Nephron progenitor cell (in vitro differentiated cells): ENCODE data around the gene DIP2C.

ENCODE experiments used
- DNase-seq: peaks from one replicate; pipeline ENCODE4 v3.0.0; 2021
- H3K27ac Mint-ChIP-seq: 2 replicates; pipeline ENCODE4 v1.8.0; 2021; ENCODE audit warnings: mild to moderate bottlenecking, moderate library complexity, mixed read lengths
- H3K27me3 Mint-ChIP-seq: 2 replicates; pipeline ENCODE4 v1.8.0; 2021; ENCODE audit warnings: mild to moderate bottlenecking, low read depth, mixed read lengths; ENCODE audit not compliant: poor library complexity
- H3K36me3 Mint-ChIP-seq: 2 replicates; pipeline ENCODE4 v1.8.0; 2021; ENCODE audit warnings: low read depth, mixed read lengths
- H3K4me1 Mint-ChIP-seq: 2 replicates; pipeline ENCODE4 v1.8.0; 2021; ENCODE audit warnings: mixed read lengths
- H3K4me3 Mint-ChIP-seq: 2 replicates; pipeline ENCODE4 v1.8.0; 2021; ENCODE audit warnings: mild to moderate bottlenecking, moderate library complexity, mixed read lengths
- H3K9me3 Mint-ChIP-seq: 2 replicates; pipeline ENCODE4 v1.8.0; 2021; ENCODE audit warnings: mild to moderate bottlenecking, moderate library complexity, mixed read lengths
- TF ChIP-seq, protein P1 (sequence below): fragments of 200-600 bp; sonication (generic); IDR thresholded peaks from 2 replicates; pipeline ENCODE4 v1.5.0; 2021; ENCODE audit warnings: antibody characterized with exemption

The DIP2C gene

DNA sequence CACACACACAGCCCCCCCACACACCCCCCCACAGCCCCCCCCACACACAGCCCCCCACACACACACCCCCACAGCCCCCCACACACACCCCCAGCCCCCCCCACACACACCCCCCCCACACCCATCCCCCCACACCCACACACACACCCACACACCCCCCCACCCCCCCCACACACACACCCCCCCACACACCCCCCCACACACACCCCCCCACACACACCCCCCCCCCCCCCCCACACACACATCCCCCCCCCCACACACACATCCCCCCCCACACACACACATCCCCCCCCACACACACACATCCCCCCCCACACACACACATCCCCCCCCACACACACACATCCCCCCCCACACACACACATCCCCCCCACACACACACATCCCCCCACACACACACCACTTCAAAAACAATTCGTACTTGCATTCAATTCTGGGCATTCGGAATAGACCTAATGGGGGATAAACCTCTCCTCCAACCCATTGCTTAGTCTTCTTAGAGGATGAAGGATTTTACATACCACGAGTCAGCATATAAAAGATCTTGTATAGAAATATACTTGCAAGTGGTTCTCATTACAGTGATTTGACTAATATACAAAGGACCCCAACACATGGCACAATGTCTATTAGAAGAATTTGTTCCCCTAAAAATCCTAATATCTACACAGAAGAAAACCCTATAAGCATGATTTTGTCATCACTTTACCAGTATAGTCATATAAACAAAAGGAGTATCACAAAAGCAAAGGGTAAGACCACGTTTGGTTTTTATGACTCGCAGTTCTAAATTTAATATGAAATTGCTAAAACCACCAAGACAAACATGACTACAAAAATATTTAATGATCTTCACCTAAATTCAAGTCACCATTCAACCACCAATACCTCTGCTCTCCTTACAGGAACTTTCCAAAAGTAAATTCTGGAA lies 80.9 kb downstream of the DIP2C start:
- TF ChIP-seq, protein P1, sequence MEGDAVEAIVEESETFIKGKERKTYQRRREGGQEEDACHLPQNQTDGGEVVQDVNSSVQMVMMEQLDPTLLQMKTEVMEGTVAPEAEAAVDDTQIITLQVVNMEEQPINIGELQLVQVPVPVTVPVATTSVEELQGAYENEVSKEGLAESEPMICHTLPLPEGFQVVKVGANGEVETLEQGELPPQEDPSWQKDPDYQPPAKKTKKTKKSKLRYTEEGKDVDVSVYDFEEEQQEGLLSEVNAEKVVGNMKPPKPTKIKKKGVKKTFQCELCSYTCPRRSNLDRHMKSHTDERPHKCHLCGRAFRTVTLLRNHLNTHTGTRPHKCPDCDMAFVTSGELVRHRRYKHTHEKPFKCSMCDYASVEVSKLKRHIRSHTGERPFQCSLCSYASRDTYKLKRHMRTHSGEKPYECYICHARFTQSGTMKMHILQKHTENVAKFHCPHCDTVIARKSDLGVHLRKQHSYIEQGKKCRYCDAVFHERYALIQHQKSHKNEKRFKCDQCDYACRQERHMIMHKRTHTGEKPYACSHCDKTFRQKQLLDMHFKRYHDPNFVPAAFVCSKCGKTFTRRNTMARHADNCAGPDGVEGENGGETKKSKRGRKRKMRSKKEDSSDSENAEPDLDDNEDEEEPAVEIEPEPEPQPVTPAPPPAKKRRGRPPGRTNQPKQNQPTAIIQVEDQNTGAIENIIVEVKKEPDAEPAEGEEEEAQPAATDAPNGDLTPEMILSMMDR: no peak
- Mint-ChIP-seq H3K36me3 (no peaks in the 10 kb centered on the region), H3K27me3 (no peaks in the 10 kb centered on the region), H3K27ac (peak overlapping the region; percentile 4), H3K4me3 (no peak overlapping the region), H3K4me1 (peaks cover 76% of the 10 kb centered on the region), H3K9me3 (no peaks in the 10 kb centered on the region)
- DNase-seq: no peak

DNA sequence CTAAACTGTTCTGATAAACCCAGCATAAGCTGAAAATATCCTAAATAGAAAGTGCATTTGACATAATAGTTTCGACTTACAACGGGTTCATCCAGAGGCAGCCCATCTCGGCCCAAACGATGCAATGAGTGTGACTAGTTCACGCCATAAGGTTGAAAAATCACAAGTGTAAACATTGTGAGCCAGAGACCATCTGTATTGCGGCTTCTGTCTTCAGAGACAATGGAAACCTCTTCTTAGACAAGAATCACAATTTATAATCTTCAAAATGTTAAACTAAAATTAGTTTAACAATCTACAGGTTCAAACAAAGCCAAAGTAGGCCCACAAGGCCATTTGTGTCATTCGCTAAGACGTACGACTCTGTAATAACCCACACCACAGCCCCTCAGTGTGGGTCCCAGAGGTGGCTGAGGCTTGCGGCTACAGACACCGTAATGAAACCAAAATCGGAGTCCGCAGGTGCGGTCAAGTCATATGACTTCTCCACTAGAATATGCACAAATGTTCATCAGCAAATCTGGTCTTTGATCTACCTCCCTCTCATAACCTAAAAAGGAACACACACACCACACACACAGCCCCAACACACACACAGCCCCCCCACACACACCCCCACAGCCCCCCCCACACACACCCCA lies 81.8 kb downstream of the DIP2C start:
- H3K27ac Mint-ChIP-seq: peak overlapping the region; percentile 20

DNA sequence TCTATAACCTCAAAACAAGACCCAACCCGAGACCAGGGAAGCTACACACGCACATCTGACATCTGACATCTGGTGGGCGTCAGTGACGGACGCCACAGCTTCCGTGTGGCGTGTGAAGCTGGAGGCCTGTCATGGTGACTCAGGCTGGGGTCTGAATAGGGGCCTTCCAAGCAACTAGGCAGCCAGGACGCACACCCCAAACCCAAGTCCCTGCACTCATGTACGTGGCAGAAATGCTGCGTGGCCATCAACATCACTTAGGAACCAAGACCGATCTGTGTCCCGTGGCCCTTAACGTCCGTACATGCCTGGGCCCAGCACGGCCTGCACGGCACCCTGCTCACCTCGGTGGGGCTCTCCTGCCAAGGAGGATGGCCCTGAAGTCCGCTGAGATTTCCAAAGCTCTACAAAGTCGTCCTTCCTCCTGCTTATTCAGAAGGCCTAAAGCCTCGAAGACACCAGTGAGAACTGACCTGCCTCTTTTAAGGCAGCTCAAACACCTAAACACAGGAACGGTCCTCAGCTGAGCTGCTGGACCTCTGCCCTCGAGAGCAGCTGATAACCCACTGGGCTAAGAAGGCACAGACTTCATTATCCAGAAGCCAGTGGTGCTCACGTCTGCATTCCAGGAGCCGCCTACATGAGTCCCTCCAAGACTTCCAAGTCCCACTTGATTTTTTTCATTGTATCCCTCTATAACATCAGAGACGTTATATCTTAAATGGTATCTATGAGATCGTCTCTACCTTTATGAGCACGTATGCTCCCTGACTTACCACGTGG lies 82.5 kb downstream of the DIP2C start:
- TF ChIP-seq, protein P1: no peak
- H3K36me3 Mint-ChIP-seq: no peaks in the 10 kb centered on the region
- H3K4me1 Mint-ChIP-seq: peaks cover 81% of the 10 kb centered on the region
- H3K4me3 Mint-ChIP-seq: no peak overlapping the region
- no peaks in the 10 kb centered on the region for H3K9me3 Mint-ChIP-seq
- DNase-seq: no peak
- peak overlapping the region; percentile 50 for H3K27ac Mint-ChIP-seq
- no peaks in the 10 kb centered on the region for H3K27me3 Mint-ChIP-seq

More for the DNA sequence above, 81.8 kb downstream of the DIP2C start:
- TF ChIP-seq, protein P1: no peak
- DNase-seq: no peak
- Mint-ChIP-seq H3K27me3 (no peaks in the 10 kb centered on the region), H3K4me3 (no peak overlapping the region), H3K9me3 (no peaks in the 10 kb centered on the region), H3K4me1 (peaks cover 80% of the 10 kb centered on the region), H3K36me3 (no peaks in the 10 kb centered on the region)

DNA sequence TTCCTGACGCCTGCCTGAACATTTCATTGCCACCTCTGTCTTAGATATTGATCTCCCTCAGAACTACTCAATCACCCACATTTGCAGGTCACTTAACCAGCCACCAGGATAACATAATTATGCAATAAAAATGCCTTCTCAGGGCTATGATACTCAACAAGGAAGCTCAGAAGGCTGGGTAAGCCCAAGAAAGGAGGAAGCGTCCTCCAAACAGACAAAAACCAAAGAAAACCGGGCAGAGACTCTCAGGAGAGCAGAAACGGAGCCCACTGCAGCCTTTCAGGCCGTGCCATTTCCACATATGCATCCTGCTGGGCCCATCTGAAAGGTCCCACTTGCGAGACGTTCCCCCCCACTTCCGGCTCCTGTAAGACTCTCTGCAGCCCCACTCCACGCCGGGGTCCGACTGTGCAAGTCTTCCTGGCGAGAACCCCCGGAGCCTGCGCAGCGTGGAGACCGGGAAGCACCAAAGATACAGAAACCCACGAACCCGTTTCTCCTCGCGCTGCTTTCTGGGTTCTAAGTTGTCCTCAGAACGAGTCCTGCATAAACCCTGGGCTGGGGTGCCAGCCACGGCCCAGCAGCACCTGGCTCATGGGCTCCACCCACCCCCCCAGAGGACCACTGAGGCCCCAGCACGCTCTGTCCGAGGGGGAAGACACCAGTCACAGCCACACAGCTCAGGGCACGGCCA lies 83.7 kb downstream of the DIP2C start:
- no peak for DNase-seq
- no peaks in the 10 kb centered on the region for H3K27me3 Mint-ChIP-seq
- H3K9me3 Mint-ChIP-seq: no peaks in the 10 kb centered on the region
- no peak overlapping the region for H3K4me3 Mint-ChIP-seq
- H3K36me3 Mint-ChIP-seq: no peaks in the 10 kb centered on the region
- TF ChIP-seq, protein P1: no peak
- peaks cover 83% of the 10 kb centered on the region for H3K4me1 Mint-ChIP-seq
- H3K27ac Mint-ChIP-seq: peak overlapping the region; percentile 47

DNA sequence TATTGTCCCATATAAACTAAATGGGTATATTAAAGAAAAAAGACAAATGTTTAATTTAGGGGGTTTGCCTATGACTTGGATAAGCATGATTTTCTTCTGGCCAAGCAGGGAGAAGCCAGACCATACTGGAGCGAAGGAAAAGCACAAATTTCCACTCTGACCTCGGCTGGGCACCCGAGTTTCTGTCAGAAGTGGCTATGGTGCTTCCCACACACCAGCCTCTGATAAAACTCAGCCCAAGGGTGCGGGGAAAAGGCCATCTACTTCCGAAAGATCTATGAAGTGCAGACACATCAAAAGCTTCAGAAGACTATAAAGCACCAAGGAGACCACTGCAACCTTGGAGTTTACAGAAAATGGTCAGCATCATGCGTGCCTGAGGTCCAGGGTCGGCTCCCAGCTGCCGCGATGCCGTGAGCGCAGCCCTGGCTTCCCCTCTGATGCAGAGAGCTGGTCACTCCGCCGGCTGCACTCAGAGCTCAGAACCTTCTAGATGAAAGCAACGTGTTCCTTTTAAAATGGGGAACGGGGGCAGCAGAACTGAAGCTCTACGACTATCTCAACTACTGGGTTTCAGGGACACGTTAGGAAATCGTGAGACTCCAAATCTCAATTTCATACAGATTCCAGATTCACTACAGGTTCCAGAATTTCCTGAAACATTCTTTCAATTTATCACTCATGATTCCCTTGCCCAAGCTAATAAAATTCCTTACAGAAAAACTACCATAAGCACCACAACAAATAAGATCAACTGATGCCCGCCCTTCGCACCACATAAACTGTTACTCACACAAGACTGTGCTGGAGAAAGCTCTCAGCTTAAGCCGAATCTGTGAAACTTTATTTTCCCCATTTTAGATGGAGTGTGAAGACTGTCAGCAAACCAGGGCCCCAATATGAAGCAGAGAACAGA lies 84.5 kb downstream of the DIP2C start:
- DNase-seq: no peak
- TF ChIP-seq, protein P1: no peak
- Mint-ChIP-seq H3K4me1 (peaks cover 83% of the 10 kb centered on the region), H3K27ac (peak overlapping the region; percentile 83), H3K4me3 (no peak overlapping the region), H3K27me3 (no peaks in the 10 kb centered on the region), H3K9me3 (no peaks in the 10 kb centered on the region), H3K36me3 (no peaks in the 10 kb centered on the region)
